Uterus (tissue), 4 donors: ENCODE measurements around the gene SYNGAP1. TPM values are rescaled to one million over a fixed set of nuclear protein-coding genes. Genes with fewer than 3 reads are reported as not detected.

Source experiments
- DNase-seq, 2 donors: peaks; one replicate each; pipeline ENCODE4 v3.0.0-alpha.2; 2019 to 2020
- H3K27ac ChIP-seq, 2 donors: fragments of 200-600 bp; sonication (generic); 1 replicate in 1 of 2; 2 replicates in 1 of 2; pipeline ENCODE4 v1.5.1; 2016 to 2018
- H3K27me3 ChIP-seq, 2 donors: fragments of 200-600 bp; sonication (generic); one replicate each; pipeline ENCODE4 v1.5.1; 2018 to 2019; ENCODE audit warnings: control low read depth in 1 of 2
- H3K36me3 ChIP-seq, 2 donors: fragments of 200-600 bp; sonication (generic); one replicate each; pipeline ENCODE4 v1.5.1; 2019; ENCODE audit warnings: control low read depth in 1 of 2
- H3K4me1 ChIP-seq, 2 donors: fragments of 200-600 bp; sonication (generic); one replicate each; pipeline ENCODE4 v1.5.1; 2018 to 2019; ENCODE audit warnings: control low read depth in 1 of 2
- H3K4me3 ChIP-seq, 2 donors: fragments of 200-600 bp; sonication (generic); 1 replicate in 1 of 2; 2 replicates in 1 of 2; pipeline ENCODE4 v1.5.1; 2018 to 2019; ENCODE audit warnings: mild to moderate bottlenecking in 1 of 2
- H3K9me3 ChIP-seq, 2 donors: fragments of 200-600 bp; sonication (generic); one replicate each; pipeline ENCODE4 v1.5.1; 2019; ENCODE audit warnings: control low read depth in 1 of 2
- POLR2A ChIP-seq, 2 donors: fragments of 450-650 bp; IDR thresholded peaks; one replicate each; pipeline ENCODE4 v1.6.1; 2016; ENCODE audit warnings: antibody characterized with exemption in 2 of 2, mild to moderate bottlenecking in 1 of 2, moderate library complexity in 1 of 2
- intact Hi-C: fragments of 100-400 bp; cut with DNase I; formaldehyde crosslinking; loops from one replicate; pipeline ENCODE4 v1.15.1; 2023; ENCODE audit warnings: low total_unique reads
- total RNA-seq, 4 donors: library from RNA; depleted of rRNA in 3 of 4; stranded (reverse); fragments of >200 nt in 3 of 4; gene quantifications; one replicate each; pipeline versions ENCODE4 v1.1.0 to v1.2.4, GENCODE V29; 2014 to 2023
- TF ChIP-seq, protein P1 (sequence below), 4 experiments: fragments of 200-600 bp in 2 of 4; fragments of 450-650 bp in 2 of 4; sonication (generic) in 2 of 4; IDR thresholded peaks; one replicate each; pipeline ENCODE4 v1.5.1; 2016 to 2019; ENCODE audit warnings: antibody characterized with exemption in 4 of 4, mild to moderate bottlenecking in 2 of 4, moderate library complexity in 1 of 4
- donor health status: DM: yes; HTN: yes; CAD: no.

SYNGAP1 gene
- total RNA-seq, 4 donors from 2014 or later: 11.5 to 67.6 (median 14.4) TPM

DNA sequence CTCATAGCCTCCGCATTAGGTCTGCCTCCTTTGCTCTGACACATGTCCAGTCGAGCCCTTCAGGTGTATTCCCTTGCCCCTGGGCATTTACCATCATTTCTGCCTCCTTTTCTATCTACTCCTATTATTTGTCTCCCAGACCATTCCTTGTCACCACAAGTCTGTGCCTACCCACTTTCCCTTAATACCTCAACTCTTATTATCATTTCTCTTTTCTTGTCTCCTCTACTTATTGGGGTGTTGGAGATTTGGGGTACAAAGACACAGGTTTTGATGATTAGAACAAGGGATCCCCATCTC, 1.4 kb downstream of the SYNGAP1 start:
- intact Hi-C loops: loop anchor here (10.0 kb wide), 1 partner anchor 126 kb away; the partner anchor contains the start of gene RGL2
- peaks cover 19 to 23% of the 10 kb centered on the region in 2 donors for H3K4me1 ChIP-seq
- H3K27me3 ChIP-seq: no peaks in the 10 kb centered on the region
- no peak for DNase-seq
- peak overlapping the region; percentile 99 for H3K27ac ChIP-seq
- no peaks in the 10 kb centered on the region for H3K36me3 ChIP-seq
- H3K4me3 ChIP-seq: no peak overlapping the region
- H3K9me3 ChIP-seq: no peaks in the 10 kb centered on the region
- TF ChIP-seq POLR2A (IDR thresholded peaks at IDR 0.05): no peak
- TF ChIP-seq, protein P1, sequence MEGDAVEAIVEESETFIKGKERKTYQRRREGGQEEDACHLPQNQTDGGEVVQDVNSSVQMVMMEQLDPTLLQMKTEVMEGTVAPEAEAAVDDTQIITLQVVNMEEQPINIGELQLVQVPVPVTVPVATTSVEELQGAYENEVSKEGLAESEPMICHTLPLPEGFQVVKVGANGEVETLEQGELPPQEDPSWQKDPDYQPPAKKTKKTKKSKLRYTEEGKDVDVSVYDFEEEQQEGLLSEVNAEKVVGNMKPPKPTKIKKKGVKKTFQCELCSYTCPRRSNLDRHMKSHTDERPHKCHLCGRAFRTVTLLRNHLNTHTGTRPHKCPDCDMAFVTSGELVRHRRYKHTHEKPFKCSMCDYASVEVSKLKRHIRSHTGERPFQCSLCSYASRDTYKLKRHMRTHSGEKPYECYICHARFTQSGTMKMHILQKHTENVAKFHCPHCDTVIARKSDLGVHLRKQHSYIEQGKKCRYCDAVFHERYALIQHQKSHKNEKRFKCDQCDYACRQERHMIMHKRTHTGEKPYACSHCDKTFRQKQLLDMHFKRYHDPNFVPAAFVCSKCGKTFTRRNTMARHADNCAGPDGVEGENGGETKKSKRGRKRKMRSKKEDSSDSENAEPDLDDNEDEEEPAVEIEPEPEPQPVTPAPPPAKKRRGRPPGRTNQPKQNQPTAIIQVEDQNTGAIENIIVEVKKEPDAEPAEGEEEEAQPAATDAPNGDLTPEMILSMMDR (IDR thresholded peaks at IDR 0.05): no peak

DNA sequence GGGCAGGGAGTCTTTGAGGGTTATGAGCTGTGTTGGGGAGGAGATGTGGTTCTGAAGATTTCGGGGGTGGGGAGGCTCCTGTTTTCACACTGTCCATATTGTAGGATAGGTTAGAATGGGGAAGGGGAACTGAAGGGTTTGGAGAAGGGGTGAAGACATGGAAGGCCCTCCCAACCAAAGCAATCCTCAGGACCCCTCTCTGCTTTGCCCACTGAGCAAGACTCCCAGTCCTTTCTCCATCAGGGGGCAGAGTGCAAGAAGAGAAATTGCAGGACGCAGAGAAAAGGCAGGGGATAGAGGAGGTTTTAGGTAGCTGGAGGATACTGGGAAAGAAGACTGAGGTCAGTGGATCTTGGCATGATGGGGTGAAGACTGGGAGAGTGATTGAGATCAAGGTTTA, 3.9 kb downstream of the SYNGAP1 start:
- Histone ChIP-seq H3K36me3 (no peaks in the 10 kb centered on the region), H3K9me3 (no peaks in the 10 kb centered on the region), H3K27ac (peak overlapping the region; percentile 95 to 99), H3K4me3 (no peak overlapping the region), H3K27me3 (no peaks in the 10 kb centered on the region), H3K4me1 (peaks cover 15 to 22% of the 10 kb centered on the region in 2 donors)
- intact Hi-C loops: loop anchor here (10.0 kb wide), 1 partner anchor 129 kb away; the partner anchor contains the start of gene RGL2
- no peak for DNase-seq
- no peak for TF ChIP-seq POLR2A (IDR thresholded peaks at IDR 0.05)
- TF ChIP-seq, protein P1 (IDR thresholded peaks at IDR 0.05): no peak

DNA sequence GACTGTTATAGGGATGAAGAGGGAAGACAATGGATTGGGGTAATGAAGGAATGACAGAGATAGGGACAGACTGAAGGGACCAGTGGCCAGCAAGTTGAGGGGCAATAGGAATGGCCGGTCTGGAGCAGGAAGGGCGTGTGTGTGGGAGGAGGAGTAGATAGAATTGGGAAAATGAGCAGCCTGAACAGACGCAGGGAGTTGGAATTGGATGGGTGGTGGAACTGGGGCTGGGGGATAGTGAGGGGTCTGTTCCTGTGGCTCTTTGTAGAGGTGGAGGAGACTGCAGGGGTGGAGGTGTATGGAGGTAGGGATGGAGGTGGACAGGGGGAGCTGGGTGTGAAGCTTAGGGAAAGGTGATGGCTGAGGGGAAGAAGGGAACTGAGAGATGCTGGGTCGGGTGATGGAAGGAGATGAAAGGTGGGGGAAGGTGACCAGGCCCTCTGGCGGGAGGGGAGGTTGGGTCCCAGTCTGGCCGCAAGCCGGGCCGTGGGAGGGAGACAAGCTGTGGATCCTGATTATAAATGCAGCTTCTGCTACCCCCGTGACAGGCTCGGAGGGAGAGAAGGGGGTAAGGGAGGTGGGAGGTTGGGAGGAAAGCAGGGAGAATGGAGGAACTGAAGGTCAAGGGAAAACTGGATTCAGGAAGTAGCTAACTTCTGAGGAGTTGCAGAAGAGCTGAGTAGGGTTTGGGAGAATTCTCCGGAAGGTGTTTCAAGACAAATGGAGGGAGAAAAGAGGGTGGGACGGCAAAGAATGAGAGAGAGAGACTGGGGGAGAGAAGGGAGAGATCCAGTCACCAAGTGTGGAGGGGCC, 5.2 kb downstream of the SYNGAP1 start:
- Histone ChIP-seq H3K36me3 (no peaks in the 10 kb centered on the region), H3K9me3 (no peaks in the 10 kb centered on the region), H3K4me3 (peak overlapping the region; percentile 67 to 71), H3K27ac (peak overlapping the region; percentile 95 to 99), H3K27me3 (no peaks in the 10 kb centered on the region), H3K4me1 (peaks cover 11 to 18% of the 10 kb centered on the region in 2 donors)
- intact Hi-C loops: loop anchor here (10.0 kb wide), 1 partner anchor 130 kb away; the partner anchor contains the start of gene RGL2
- DNase-seq: peak; percentile 55 to 57
- TF ChIP-seq, protein P1 (IDR thresholded peaks at IDR 0.05): peak in 1 of 4 experiments; percentile 5
- TF ChIP-seq POLR2A (IDR thresholded peaks at IDR 0.05): no peak

DNA sequence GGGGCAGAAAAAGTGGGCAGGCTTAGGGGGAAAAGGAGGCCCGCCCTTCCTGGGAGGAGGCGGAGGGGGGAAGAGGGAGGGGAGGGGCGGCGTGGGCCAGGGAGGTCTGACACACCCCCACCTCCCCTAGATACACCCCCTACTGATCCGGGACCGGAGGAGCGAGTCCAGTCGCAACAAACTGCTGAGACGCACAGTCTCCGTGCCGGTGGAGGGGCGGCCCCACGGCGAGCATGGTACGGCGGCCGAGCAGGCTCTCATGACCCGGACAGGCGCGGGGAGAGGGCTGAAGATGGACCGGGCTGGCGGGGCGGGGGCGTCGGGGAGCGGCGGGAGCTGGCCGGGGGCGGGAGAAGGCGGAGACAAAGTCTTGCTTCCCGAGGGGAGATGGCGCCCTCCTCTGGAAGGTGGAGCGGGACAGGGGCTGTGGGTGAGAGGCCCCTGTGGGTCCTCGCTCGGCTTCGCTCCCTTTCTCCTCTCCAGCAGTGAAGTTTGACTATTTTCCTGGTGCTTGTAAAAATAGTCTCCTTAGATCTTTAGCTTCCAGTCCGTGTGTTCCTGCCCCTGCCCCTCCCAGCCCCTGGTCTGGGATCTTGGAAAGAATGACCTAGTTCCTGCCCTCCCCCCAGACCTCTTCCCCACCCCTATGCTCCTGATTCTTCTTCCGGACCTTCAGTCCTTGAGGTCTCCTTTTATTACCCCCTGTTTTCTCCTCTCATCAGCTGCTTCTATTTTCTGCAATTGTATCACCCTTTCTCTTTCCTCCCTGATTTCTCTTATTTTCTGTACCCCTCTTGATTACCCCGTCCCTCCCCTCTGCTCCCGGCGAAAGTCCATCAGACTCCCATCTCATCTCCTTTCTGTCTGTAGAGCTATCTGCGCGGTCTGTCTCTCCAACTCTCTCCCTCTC, 6.1 kb downstream of the SYNGAP1 start:
- Histone ChIP-seq H3K4me1 (peaks cover 14 to 18% of the 10 kb centered on the region in 2 donors), H3K9me3 (no peaks in the 10 kb centered on the region)
- DNase-seq: peak; percentile 88 to 90

More for the DNA sequence above, 6.1 kb downstream of the SYNGAP1 start:
- Histone ChIP-seq H3K4me3 (peak overlapping the region; percentile 67 to 71), H3K27ac (peak overlapping the region; percentile 95 to 99), H3K36me3 (no peaks in the 10 kb centered on the region), H3K27me3 (no peaks in the 10 kb centered on the region)
- intact Hi-C loops: loop anchor here (10.0 kb wide), 1 partner anchor 131 kb away; the partner anchor contains the start of gene RGL2
- peak in 1 of 2 donors; percentile 55 for TF ChIP-seq POLR2A (IDR thresholded peaks at IDR 0.05)
- TF ChIP-seq, protein P1 (IDR thresholded peaks at IDR 0.05): peak; percentile 45 to 75 (median 66)
